Measurements from ENCODE around the gene EPHA5. TPM values are rescaled to one million over a fixed set of nuclear protein-coding genes. Genes with fewer than 3 reads are reported as not detected.

EPHA5 gene
- total RNA-seq, 1 experiment from 2014 or later, result not detected

DNA sequence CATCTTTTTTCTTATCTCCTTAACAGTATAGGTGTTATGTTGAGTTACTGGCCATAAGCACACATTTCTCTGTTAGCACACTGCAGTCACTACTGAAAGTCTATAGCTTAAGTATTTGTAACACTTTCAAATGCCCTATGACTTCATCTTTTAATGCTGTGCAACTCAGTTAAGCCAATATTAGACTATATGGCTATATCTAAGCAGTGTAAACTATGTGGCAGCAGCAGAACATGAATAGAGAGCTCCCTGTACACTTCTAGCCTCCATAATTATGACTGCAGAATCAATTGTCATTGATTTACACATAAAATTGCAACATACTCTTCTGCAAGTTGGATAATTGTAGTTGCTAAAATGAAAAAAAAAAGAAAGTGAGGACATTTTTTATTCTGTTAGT lies 250.3 kb downstream of the EPHA5 start:
- H2AFZ ChIP-seq (ENCODE audit: low read length), result no peak overlapping the region
- H2AK5ac ChIP-seq (ENCODE audit: insufficient read length, low read length), result no peak overlapping the region
- H3K23me2 ChIP-seq (ENCODE audit: insufficient read length, low read depth, low read length, poor library complexity, severe bottlenecking), result no peaks in the 10 kb centered on the region
- no peak overlapping the region for H2BK15ac ChIP-seq (ENCODE audit: low read depth, low read length)
- no peaks in the 10 kb centered on the region for H4K20me1 ChIP-seq (ENCODE audit: control insufficient read depth, insufficient read depth, insufficient read length)
- no peak overlapping the region for H2BK20ac ChIP-seq (ENCODE audit: low read depth, low read length, poor library complexity, severe bottlenecking)
- H3T11ph ChIP-seq (ENCODE audit: low read length), result no peak overlapping the region
- H2BK120ac ChIP-seq (ENCODE audit: low read depth, low read length, poor library complexity, severe bottlenecking), result no peak overlapping the region
- H3K23ac ChIP-seq (ENCODE audit: insufficient read length, low read depth, low read length), result no peak overlapping the region
- TF ChIP-seq, protein P1, sequence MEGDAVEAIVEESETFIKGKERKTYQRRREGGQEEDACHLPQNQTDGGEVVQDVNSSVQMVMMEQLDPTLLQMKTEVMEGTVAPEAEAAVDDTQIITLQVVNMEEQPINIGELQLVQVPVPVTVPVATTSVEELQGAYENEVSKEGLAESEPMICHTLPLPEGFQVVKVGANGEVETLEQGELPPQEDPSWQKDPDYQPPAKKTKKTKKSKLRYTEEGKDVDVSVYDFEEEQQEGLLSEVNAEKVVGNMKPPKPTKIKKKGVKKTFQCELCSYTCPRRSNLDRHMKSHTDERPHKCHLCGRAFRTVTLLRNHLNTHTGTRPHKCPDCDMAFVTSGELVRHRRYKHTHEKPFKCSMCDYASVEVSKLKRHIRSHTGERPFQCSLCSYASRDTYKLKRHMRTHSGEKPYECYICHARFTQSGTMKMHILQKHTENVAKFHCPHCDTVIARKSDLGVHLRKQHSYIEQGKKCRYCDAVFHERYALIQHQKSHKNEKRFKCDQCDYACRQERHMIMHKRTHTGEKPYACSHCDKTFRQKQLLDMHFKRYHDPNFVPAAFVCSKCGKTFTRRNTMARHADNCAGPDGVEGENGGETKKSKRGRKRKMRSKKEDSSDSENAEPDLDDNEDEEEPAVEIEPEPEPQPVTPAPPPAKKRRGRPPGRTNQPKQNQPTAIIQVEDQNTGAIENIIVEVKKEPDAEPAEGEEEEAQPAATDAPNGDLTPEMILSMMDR (conservative IDR thresholded peaks at IDR 0.05), result no peak
- H3K4me2 ChIP-seq (ENCODE audit: insufficient read depth, insufficient read length, low read length), result no peak overlapping the region
- H3K56ac ChIP-seq (ENCODE audit: insufficient read length, low read depth, low read length), result no peak overlapping the region
- H3K79me1 ChIP-seq (ENCODE audit: insufficient read depth, low read depth, low read length, poor library complexity, severe bottlenecking), result no peaks in the 10 kb centered on the region
- no peak overlapping the region for H3K27ac ChIP-seq (ENCODE audit: insufficient read length, low read depth, low read length)
- H3K9ac ChIP-seq (ENCODE audit: extremely low read depth, insufficient read length, low read length), result no peak overlapping the region
- no peaks in the 10 kb centered on the region for H3K36me3 Mint-ChIP-seq (ENCODE audit: insufficient read depth in 1 of 3, low read depth in 3 of 3)
- no peak overlapping the region for H2BK12ac ChIP-seq (ENCODE audit: insufficient read length, low read depth, low read length)
- H4K91ac ChIP-seq (ENCODE audit: insufficient read length, low read depth, low read length), result no peak overlapping the region
- no peak overlapping the region for H4K5ac ChIP-seq (ENCODE audit: insufficient read length, low read depth, low read length)
- no peaks in the 10 kb centered on the region for H3K79me2 ChIP-seq (ENCODE audit: insufficient read depth, low read length)
- no peaks in the 10 kb centered on the region for H3K9me3 Mint-ChIP-seq
- H3K27ac Mint-ChIP-seq, result no peak overlapping the region
- no peaks in the 10 kb centered on the region for H3K4me1 Mint-ChIP-seq
- H3K27me3 Mint-ChIP-seq (ENCODE audit: low read depth), result no peaks in the 10 kb centered on the region
- H3K4me1 ChIP-seq (ENCODE audit: insufficient read depth, low read length), result no peaks in the 10 kb centered on the region
- H3K18ac ChIP-seq (ENCODE audit: insufficient read length, low read depth, low read length), result no peak overlapping the region
- H3K4me3 Mint-ChIP-seq, result no peak overlapping the region
- no peaks in the 10 kb centered on the region for H3K27me3 ChIP-seq (ENCODE audit: insufficient read depth, low read length)
- no peak for DNase-seq
- H3K9me3 ChIP-seq (ENCODE audit: control insufficient read depth, low read depth, low read length), result no peaks in the 10 kb centered on the region
- no peak overlapping the region for H3K14ac ChIP-seq (ENCODE audit: insufficient read depth, low read length)
- no peak overlapping the region for H2BK5ac ChIP-seq (ENCODE audit: insufficient read length, low read length)
- no peak overlapping the region for H3K4ac ChIP-seq (ENCODE audit: low read depth, low read length)
- no peak overlapping the region for H4K8ac ChIP-seq (replicated peaks; ENCODE audit: insufficient read length, low read depth, low read length)
